ENCODE results near the gene CYP2F1.
"Not testable (repeated sequence)": the region's sequence is repeated elsewhere in the genome, so short reads cannot be mapped to it uniquely, and the experiment has no call there.

The CYP2F1 gene

GRCh38 chr19:41114132-41114531, at the start of gene CYP2F1:
Gene CYP2F1 (plus strand): TSS chr19:41114432. CDS start chr19:41116189, 1,757 bp downstream.
- no peak for DNase-seq

- DNase-seq: no peak
Measured at GRCh38 chr19:41064974-41065569, 49.2 kb upstream of the CYP2F1 start.

GRCh38 chr19:41076286-41076685, 37.9 kb upstream of the CYP2F1 start:
- DNase-seq: no peak

- no peak for DNase-seq
Measured at GRCh38 chr19:41083516-41083915, 30.7 kb upstream of the CYP2F1 start.

GRCh38 chr19:41085748-41086415, 28.4 kb upstream of the CYP2F1 start:
- no peak for DNase-seq

GRCh38 chr19:41088151-41088550, 26.1 kb upstream of the CYP2F1 start, which contains the start of gene CYP2A13:
Gene CYP2A13 (plus strand): TSS chr19:41088451. CDS start chr19:41088472, 21 bp downstream.
- DNase-seq: no peak

- DNase-seq: no peak
Measured at GRCh38 chr19:41089959-41090358, 24.3 kb upstream of the CYP2F1 start.

GRCh38 chr19:41095703-41096102, 18.5 kb upstream of the CYP2F1 start:
- no peak for DNase-seq

- no peak for DNase-seq
Measured at GRCh38 chr19:41096353-41096752, 17.9 kb upstream of the CYP2F1 start.

GRCh38 chr19:41097302-41097701, 16.9 kb upstream of the CYP2F1 start:
- DNase-seq: no peak

- no peak for DNase-seq
Measured at GRCh38 chr19:41098762-41099161, 15.5 kb upstream of the CYP2F1 start.

GRCh38 chr19:41102210-41102609, 12.0 kb upstream of the CYP2F1 start:
- DNase-seq: not testable (repeated sequence)

GRCh38 chr19:41106177-41106576, 8.1 kb upstream of the CYP2F1 start:
- DNase-seq: no peak

- no peak for DNase-seq
Measured at GRCh38 chr19:41111296-41111695, 2.9 kb upstream of the CYP2F1 start.

GRCh38 chr19:41111750-41112295, 2.4 kb upstream of the CYP2F1 start:
- DNase-seq: no peak

- no peak for DNase-seq
Measured at GRCh38 chr19:41112728-41113290, 1.4 kb upstream of the CYP2F1 start.

GRCh38 chr19:41116261-41116660, 2.0 kb downstream of the CYP2F1 start:
- no peak for DNase-seq

- not testable (repeated sequence) for DNase-seq
Measured at GRCh38 chr19:41120929-41121911, 7.0 kb downstream of the CYP2F1 start.

- DNase-seq: not testable (repeated sequence)
Measured at GRCh38 chr19:41122846-41123245, 8.6 kb downstream of the CYP2F1 start.

GRCh38 chr19:41123716-41124294, 9.6 kb downstream of the CYP2F1 start:
- DNase-seq: no peak

GRCh38 chr19:41126765-41127203, 12.6 kb downstream of the CYP2F1 start:
- not testable (repeated sequence) for DNase-seq

GRCh38 chr19:41127362-41127761, 13.1 kb downstream of the CYP2F1 start:
- DNase-seq: not testable (repeated sequence)
